HG03159 (cell line): Measurements from ENCODE around the gene CNTFR.

Experiments
- ATAC-seq: cut with Tn5 transposase; IDR thresholded peaks from one replicate; pipeline ENCODE4 v1.9.1; 2021; ENCODE audit warnings: mild to moderate bottlenecking, moderate library complexity; ENCODE audit not compliant: unreplicated experiment

CNTFR gene

DNA sequence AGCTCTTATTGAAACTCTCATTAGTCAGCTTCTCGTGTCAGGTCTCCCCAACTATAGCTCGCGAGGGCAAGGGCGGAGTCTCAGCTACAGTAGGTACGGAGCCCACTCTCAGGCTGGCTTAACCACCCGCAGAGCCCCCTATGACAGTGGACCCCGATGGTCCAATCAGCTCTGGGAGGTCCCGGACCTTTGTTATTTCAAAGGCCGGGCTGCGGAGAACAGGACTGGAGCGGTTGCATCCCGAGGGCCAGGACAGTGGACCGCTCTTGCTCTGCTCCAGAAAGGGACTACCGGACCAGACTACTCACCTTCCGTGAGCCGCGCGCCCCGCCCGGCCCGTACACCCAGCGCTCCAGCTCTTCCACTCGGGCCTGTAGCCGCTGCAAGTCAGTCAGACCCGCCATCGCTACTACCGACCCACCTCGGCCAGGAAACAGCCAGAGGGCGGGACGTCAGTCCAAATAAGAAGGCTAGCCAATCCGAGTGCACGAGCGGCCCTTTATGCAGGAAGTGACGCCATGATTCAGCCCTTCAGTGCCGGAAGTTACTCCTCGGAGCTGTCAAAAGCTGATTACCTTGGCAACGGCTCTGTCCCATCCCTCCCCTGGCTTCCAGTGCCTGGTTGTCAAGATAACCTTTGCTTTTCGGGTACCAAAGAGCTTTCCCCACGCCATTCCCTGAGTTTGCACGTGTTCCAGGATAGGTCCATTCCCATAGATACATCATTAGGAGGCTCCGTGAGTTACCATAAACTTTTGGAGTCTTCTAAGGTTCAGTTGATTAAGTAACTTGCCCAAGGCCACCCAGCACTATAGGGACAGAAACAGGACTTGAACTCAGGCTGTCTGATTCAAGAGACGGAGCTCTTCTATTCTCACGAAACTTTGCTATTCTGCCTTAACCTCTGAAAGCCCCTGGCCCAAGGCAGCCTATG is 30.8 kb upstream of the CNTFR start, which contains the start of gene DCTN3:
Gene DCTN3, minus strand, starts transcription at position 435 of the 934 bp plus-strand sequence. Its CDS starts 31 bp downstream, at position 404.
- peak; percentile 98 for ATAC-seq

DNA sequence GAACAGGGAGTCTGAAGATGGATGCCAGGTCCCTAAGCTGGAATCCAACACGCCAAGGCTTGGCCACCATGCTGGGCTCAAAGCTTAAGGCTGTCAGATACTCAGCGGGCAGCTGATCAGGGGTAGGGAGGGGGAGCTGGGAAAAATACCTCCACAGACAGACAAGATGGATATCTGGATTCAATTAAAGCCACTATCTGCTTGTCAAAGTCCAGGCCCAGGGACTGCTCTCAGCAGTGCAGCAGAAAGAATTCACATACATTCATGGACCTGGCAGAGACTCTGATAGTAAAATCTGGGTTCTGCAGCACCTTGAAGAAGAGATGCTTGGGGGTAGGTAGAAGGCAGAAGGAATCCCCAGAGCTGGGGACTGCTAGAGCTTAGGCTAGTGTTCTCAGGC is 25.6 kb upstream of the CNTFR start:
- ATAC-seq: no peak

DNA sequence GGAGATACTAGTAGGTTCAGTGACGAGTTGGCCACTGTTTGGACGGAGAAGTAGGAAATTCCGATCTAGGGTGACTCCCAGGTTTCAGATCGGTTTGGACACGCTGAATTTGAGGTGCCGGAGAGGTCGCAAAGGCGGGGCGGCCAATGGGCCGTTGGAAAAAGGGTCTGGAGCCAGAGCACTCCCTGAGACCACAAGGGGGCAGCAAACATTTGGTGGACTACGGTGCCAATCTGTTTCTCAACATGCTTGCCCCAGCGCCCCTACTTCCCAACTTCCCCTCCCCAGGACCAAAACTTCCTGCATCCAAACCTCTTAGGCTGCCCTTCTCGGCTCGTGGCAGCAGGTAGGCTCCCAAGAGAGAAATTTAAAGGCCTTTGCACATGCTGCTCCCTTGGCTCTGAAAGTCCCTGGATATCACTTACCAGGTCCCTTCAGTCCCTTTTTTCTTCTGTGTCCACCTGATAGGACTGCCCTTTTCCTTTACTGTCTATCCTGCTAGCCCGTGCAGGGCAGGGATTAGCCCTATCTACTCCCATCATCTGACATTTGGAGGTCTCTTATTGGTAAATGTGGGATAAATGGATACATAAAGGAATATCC is 23.4 kb upstream of the CNTFR start:
- ATAC-seq: no peak

DNA sequence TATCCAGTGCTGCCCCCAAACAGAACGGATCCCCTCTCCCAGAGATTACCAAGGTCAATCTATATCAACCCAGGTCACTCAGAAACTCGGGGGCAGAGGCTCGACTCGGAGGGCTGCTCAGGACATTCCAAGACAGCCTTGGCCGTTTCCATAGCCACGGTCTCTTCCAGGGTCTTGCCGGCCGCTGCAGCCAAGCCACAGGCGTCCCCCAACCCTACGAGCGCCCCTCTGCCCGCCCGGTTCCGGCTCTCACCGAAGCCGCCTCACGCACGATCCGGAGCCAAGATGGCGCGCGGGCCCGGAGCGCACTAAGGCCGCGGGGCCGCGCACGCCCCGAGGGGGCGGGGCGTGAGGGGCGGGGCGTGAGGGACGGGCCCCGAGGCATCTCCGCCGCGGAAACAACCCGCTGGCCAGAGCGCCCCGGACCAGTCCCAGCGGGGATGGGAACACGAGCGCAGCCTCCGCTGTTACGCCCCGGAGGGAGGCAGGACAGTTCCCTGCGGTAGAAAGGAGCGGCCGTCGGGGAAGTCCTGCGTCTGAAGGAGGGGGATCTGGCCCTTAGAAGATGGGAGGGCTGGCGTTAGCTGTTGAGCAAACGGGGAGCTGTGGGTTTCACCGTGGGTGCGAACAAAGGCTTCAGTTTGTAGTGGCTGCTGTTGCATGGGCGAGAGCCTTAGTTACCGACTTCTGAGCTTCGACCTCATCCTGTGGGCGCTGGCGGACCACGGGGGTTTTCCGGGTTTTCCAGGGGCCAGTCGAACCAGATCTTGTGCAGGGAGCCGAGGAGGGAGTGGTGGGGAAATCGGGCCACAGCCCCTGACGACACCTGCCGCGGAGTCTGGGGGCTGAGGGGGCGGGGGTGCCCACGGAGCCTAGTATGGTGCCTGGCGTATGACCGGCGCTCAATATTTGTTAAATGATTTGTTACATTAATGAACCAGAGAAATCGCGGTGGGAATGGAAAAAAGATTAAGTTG is 22.6 kb upstream of the CNTFR start, which contains the start of gene RPP25L:
Gene RPP25L, minus strand, starts transcription at position 287 of the 977 bp plus-strand sequence. CDS start 801 bp downstream, outside the sequence.
- peak; percentile 87 for ATAC-seq

DNA sequence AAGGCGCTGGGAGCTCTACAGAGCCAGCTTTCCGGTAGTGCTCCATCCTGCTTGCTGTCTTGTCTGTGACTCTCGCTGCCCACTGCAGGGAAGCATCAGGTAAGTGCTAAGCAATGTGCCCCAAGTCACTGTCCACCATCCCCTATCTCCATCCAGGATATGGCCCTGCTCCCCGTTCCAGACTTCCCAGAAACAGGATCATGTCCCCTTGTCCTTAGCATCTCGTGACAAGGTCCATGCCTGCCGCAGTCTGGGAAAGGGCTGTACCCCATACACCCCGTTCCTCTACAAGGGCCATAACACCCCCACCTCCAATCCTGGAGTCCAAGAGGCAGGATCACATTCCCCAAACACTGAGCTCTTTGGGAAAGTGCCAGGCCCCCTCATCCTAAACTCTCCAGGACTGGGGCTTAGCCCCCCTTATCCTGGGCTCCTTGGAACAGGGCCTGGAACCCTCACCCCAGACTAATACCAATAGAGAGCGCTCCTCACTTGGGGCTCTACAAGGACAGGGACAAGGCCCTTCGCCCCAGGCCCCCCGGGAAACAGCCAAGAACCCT is 21.8 kb upstream of the CNTFR start:
- no peak for ATAC-seq

DNA sequence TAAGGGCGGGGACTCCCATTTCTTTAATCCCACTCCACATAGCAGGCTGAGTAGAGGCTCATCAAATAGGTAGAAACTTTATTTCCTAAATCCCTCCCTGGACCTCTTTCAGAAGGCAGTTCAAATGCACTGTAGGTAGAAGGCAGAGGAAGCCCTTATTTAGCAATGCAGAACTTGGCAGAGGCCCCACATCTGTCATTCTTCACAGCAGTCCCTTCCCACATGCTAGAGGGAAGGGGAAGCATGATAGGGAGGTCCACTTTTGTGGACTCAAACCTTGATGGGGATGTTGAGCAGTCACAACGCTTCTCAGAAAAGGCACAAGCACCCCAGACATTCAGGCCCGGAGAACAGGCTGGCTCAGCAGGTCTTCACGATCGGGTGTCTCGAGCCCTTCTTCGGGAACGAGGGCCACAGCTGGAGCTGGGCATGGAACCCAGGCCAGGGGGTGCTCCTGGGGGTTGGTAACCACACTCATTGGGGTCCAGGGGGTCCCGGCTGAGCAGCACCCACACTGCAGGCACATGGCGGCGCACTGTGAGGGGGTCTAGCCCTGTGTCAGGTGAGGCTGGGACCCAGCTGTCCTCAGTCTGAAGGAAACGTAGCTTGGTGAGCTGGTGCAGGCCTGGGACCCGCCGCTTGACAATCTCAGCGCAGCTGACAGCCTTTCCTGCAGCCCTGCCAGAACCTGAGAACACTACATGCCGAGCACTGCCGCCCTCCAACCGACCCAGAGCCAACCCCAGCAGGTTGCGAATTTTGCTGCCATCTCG is 21.1 kb upstream of the CNTFR start:
- no peak for ATAC-seq

DNA sequence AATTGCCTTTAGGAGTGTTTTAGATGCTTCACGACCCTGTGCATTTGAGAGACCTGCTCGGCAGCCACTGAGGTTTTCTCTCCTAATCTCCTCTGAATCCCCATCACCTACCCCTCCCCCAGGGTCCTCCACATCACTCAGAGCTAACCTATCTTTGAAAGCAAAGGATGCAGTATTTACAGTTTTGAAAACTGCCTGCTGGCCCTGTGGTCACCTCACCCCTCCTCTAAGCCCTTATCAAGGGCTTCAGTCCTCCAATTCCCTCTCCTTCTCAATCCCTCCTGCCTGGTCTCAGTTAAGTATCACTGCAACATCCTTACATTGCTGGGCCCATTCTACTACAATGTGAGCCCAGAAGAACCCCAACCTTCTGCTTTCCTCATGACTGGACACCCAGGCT is 17.8 kb upstream of the CNTFR start:
- ATAC-seq: no peak

DNA sequence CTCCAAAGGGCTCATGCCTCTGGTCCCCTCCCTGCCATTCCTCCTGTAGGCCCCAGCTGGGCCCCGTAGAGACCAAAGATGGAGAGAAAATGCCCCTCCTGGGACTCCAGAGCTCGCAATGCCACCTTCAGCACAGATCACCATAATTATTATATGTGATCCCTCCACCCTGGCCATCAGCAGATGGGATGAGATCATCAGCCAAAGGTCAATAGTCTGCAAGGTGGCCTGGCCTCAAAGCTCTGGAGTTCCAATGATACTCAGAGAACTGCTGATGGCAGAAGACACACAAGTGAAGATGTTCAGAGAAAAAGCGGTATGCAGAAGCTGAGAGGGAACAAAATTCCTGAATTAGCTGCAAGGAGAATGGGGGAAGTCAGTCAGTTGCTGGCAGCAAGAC is 17.4 kb upstream of the CNTFR start:
- no peak for ATAC-seq

DNA sequence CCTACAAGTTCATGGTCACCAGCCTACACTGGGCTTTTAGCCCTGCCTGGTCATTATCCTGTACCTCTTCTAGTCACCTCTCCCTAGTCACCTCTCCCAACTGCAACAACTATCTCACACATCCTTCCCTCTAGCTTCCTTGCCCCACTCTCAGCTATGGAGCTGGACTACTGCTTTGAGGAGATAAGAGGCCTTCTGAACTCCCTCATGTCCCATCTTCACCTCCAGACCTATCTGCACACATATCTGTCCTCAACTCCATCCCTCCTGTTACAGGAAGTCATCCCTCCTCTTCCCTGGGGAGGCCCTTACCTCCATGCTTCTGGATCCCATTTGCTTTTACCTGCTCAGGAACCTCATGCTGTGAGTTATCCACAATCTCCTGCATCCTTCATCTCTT is 16.7 kb upstream of the CNTFR start:
- ATAC-seq: no peak

DNA sequence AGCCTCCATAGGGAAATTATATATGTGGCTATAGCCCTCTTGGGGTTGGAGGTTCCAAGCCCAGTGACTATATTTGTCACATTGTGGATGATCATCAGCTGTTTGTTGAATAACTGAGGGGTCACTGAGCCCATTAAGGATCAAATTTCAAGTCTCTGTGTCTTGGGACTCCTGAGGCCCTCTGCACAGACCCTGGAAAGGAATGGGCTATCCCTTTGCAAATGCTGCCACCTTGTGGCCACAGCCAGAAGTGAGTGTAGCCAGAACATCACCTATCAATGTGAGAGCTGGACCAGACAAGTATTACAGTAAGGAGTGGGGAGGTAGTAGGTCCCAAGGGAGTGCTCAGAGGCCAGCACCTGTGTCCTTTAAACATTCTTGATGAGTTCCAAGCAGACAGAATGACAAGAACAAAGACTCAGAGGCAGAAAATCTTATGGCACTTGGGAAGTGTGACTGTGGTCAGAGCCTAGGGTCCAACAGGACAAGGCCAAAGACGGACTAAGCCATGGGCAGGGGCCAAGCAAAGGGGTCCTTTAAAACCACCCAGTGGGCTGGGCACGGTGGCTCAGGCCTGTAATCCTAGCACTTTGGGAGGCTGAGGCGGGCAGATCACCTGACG is 14.2 kb upstream of the CNTFR start:
- peak; percentile 75 for ATAC-seq

DNA sequence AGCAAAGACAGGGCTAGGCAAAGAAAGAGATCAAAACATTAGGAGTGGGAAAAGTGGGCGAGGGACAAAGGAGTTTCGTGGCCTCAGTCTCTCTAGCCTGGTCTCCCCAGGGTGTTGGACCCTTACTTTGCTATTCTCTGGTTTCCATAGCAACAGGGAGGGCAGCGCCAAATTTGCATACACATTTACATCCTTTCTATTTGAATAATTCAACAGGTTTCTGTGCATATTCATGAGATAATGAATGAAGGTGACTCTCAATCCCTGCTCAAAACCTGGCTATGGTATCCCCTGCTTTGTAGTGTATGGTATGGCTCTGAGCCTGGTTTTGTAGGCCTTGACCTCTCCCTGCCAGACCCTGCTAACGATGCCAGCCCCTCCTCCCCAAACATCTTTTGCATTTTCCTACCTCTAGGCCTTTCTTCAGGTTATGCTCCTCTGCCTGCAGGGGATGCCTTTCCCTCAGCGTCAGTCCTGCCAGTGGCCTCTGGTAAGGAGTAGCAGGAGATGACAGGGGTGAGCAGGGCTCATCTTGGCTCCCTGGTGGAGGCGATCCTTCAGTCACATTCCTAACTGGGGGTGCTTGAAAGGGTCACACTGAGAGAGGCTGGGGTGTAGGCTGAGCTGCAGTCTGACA is 12.5 kb upstream of the CNTFR start:
- ATAC-seq: no peak

DNA sequence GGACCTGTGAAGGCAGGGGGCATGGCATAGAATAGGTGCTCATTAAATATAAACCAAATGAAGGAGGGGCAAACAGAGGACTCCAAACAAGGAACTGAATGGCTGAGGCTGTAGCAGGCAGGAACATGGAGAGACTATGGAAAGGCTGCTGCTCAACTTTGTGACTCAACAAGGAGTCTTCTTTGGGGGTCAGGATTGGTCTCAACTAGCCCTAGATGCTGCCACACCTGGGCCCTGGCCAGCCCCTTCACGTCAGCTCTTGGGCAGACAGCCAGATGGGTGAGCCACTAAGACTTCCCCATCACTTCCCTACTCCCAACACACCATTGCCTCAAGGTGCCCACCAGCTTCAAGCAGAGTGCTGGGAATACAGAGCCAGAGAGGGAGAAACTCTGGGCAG is 11.4 kb upstream of the CNTFR start:
- no peak for ATAC-seq

DNA sequence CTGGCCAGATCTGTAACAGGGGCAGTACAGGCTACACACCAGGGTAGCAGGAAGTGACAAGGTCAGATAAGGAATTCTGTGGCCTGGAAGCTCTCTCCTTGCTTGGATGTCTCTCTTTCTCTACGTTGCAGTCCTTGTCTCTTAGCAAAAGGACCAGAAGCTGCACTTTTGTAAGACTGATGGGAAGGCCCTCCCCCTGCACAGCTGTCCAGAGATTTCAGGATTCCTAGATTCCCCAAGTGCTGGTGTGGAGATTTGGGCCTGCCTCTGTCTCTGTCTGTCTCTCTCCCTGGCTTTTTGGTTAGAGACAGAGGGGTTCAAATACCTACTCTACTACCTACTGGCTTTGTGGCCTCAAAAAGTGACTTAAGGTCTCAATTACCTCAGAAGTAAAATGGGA is 10.0 kb upstream of the CNTFR start:
- ATAC-seq: no peak

DNA sequence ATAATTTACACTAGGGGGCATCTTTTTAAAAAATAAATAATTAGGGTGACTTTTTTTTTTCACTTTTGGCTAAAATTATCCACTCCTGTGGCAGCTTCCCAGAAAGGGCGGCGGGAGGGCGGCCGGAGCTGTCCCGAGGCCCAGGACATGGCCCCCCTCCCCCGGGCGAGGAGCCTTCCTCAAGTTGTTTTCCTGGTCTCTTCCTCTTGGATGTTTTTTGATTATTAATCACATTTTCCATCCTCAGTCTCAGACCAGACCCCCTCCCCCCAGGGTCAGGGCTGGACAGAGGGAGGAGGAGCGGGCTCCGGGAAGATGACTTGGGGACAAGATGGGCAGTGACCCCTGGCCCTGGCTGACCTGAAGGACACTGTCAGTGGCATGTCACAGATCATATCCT is 4.7 kb upstream of the CNTFR start:
- ATAC-seq: no peak

DNA sequence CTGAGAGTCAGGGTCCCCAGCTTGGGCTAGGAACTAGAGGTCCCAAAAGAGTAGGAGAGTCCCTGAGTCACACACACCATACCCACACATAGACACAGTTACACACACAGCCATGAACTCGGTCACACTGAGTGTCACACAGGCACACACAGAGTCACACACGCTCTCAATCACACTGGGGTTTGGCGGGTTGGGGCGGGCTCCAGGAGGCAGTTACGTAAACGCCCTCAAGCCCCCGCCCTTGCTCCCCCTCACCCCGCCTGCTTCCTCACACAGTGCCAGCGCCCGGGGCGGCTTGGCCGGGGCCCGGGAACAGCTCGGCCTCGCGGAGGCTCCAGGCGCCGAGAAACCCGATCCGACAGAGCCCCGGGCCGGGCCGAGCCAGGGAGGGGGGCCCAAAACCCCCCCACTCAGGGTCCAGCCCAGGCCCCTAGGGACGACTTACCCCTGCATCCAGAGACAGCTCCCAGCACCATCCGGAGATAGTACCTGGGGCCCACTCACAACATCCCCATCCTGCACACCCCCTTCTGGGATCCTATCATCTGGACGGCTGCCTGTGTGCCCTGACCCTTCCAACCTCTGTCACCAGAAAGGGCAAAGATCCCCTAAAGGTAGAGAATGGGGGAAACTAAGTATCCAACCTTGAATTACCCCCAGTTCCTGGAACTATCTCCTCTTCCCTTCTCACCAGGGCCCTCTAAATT is 3.5 kb upstream of the CNTFR start:
- no peak for ATAC-seq

DNA sequence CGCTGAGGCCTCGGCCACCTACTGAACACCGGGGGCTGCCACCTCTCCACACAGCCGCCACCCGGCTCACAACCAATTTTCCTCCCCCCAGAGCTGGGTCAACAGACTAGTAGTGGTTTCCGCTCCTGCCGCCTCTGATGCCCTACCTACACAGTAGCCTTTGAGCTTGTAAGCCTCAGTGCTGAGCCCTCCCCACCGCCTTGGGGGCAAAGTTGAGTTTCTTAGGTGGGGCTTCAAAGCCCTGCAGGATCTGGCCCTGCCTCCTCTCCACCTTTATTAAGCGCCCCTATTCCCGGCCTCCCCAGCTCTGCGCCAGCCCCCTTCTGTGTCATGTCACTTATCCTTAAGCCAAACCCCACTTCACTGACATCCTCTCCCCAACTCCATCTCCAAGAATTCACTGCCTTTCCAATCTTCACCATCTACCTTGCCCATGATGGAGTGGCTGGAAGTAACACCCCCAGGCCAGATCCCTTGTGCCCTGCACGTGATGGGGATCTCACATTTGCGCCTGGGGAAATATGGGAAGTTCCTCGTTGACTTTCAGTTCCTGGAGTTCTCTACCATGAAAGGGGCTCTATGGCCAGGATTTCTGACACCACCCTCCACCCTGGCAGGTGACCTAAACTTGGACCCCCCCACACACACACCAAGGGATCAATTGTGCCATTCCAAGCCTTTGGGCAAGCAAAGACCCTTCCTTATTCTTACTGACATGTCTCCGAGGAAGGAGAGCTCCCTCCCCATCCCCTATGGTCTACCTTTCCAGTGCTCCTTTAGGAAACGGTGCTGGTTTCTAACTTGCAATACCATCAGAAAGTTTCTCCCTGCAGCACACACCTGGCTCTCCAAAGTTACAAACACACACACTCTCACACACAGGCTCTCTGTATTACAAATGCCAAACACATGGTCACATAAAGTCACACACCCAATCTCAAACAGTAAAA is 2.7 kb upstream of the CNTFR start:
- no peak for ATAC-seq

DNA sequence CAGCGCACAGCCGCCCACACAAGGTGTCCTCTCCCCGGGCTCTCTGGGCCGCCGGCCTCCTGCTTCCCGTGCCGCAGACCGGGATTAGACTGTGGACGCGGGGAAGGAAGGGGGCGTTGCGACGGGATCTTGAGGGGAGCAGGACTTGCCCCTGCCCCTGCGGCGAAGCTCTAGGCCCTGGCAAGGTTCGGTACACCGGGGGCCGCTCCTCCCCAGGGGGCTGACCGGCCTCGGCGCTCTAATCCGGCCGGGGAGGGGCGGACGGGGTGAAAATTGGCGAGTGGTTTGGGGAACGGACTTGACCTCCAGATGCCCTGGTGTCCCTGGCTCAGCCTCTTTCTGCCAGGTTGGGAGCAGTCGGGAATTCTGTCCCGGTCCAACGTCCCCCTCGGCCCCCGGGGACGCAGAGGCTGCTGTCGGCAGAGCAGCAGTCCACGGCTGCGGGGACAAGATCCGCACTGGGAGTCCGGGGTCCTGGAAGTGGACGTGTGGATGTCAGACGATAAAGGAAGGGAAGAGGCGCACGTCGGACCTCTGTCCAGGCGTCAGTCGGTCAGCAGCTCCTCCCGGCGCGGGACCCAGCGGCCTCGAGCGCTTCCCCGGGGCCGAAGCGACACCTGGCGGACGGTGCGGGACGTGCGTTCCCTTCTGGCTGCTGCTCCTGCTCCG is 1.9 kb upstream of the CNTFR start:
- ATAC-seq: no peak
